Measurements from ENCODE around the gene FXN.

Gene FXN

GRCh38 chr9:69143291-69143690, 107.7 kb downstream of the FXN start:
- Histone ChIP-seq H4K20me1 (ENCODE audit: insufficient read depth, low read length) (no peaks in the 10 kb centered on the region), H3K9me3 (ENCODE audit: insufficient read depth, low read length) (no peaks in the 10 kb centered on the region), H3K9ac (ENCODE audit: low read length) (no peak overlapping the region), H3K4me1 (ENCODE audit: low read length) (no peaks in the 10 kb centered on the region), H3K4me2 (ENCODE audit: low read length) (no peak overlapping the region), H3K4me3 (ENCODE audit: low read length) (no peak overlapping the region), H3K36me3 (replicated peaks; ENCODE audit: low read depth, low read length) (no peaks in the 10 kb centered on the region), H2AFZ (ENCODE audit: low read depth, low read length) (no peak overlapping the region), H3K27ac (ENCODE audit: low read length) (no peak overlapping the region), H3K79me2 (ENCODE audit: low read length) (no peaks in the 10 kb centered on the region), H3K27me3 (ENCODE audit: low read depth, low read length) (no peaks in the 10 kb centered on the region)
- TF ChIP-seq CTCF (IDR thresholded peaks at IDR 0.05; ENCODE audit: low read depth, low read length), result no peak
- no peak for TF ChIP-seq EZH2phosphoT487 (IDR thresholded peaks at IDR 0.05; ENCODE audit: low read depth)

- Histone ChIP-seq H3K4me2 (ENCODE audit: low read length) (no peak overlapping the region), H2AFZ (ENCODE audit: low read depth, low read length) (no peak overlapping the region), H3K27me3 (ENCODE audit: low read depth, low read length) (no peaks in the 10 kb centered on the region), H3K4me3 (ENCODE audit: low read length) (no peak overlapping the region), H3K9ac (ENCODE audit: low read length) (no peak overlapping the region), H3K36me3 (replicated peaks; ENCODE audit: low read depth, low read length) (no peaks in the 10 kb centered on the region), H3K27ac (ENCODE audit: low read length) (no peak overlapping the region), H3K79me2 (ENCODE audit: low read length) (no peaks in the 10 kb centered on the region), H3K9me3 (ENCODE audit: insufficient read depth, low read length) (no peaks in the 10 kb centered on the region), H3K4me1 (ENCODE audit: low read length) (no peaks in the 10 kb centered on the region), H4K20me1 (ENCODE audit: insufficient read depth, low read length) (no peaks in the 10 kb centered on the region)
- TF ChIP-seq CTCF (IDR thresholded peaks at IDR 0.05; ENCODE audit: low read depth, low read length) (no peak), EZH2phosphoT487 (IDR thresholded peaks at IDR 0.05; ENCODE audit: low read depth) (no peak)
Observed at GRCh38 chr9:69145144-69145715, 109.7 kb downstream of the FXN start.

GRCh38 chr9:69147041-69147834, 111.7 kb downstream of the FXN start:
- no peaks in the 10 kb centered on the region for H3K36me3 ChIP-seq (replicated peaks; ENCODE audit: low read depth, low read length)
- H3K9ac ChIP-seq (ENCODE audit: low read length), result no peak overlapping the region
- TF ChIP-seq CTCF (IDR thresholded peaks at IDR 0.05; ENCODE audit: low read depth, low read length), result no peak
- no peak for TF ChIP-seq EZH2phosphoT487 (IDR thresholded peaks at IDR 0.05; ENCODE audit: low read depth)
- no peak overlapping the region for H2AFZ ChIP-seq (ENCODE audit: low read depth, low read length)
- H3K4me2 ChIP-seq (ENCODE audit: low read length), result no peak overlapping the region
- no peak overlapping the region for H3K27ac ChIP-seq (ENCODE audit: low read length)
- H3K4me3 ChIP-seq (ENCODE audit: low read length), result no peak overlapping the region
- peaks cover under 1% of the 10 kb centered on the region; the same call in 1 of the 2 replicates for H3K4me1 ChIP-seq (ENCODE audit: low read length)
- no peaks in the 10 kb centered on the region for H3K9me3 ChIP-seq (ENCODE audit: insufficient read depth, low read length)
- no peaks in the 10 kb centered on the region for H4K20me1 ChIP-seq (ENCODE audit: insufficient read depth, low read length)
- H3K27me3 ChIP-seq (ENCODE audit: low read depth, low read length), result no peaks in the 10 kb centered on the region
- no peaks in the 10 kb centered on the region for H3K79me2 ChIP-seq (ENCODE audit: low read length)

- TF ChIP-seq CTCF (IDR thresholded peaks at IDR 0.05; ENCODE audit: low read depth, low read length) (no peak), EZH2phosphoT487 (IDR thresholded peaks at IDR 0.05; ENCODE audit: low read depth) (no peak)
- no peaks in the 10 kb centered on the region for H3K79me2 ChIP-seq (ENCODE audit: low read length)
- no peaks in the 10 kb centered on the region for H3K36me3 ChIP-seq (replicated peaks; ENCODE audit: low read depth, low read length)
- no peaks in the 10 kb centered on the region for H4K20me1 ChIP-seq (ENCODE audit: insufficient read depth, low read length)
- H3K27ac ChIP-seq (ENCODE audit: low read length), result no peak overlapping the region
- H3K27me3 ChIP-seq (ENCODE audit: low read depth, low read length), result no peaks in the 10 kb centered on the region
- H3K4me3 ChIP-seq (ENCODE audit: low read length), result no peak overlapping the region
- no peak overlapping the region for H2AFZ ChIP-seq (ENCODE audit: low read depth, low read length)
- no peak overlapping the region for H3K9ac ChIP-seq (ENCODE audit: low read length)
- H3K4me1 ChIP-seq (ENCODE audit: low read length), result peaks cover 12% of the 10 kb centered on the region; the same call in 1 of the 2 replicates
- H3K4me2 ChIP-seq (ENCODE audit: low read length), result no peak overlapping the region
- H3K9me3 ChIP-seq (ENCODE audit: insufficient read depth, low read length), result no peaks in the 10 kb centered on the region
Observed at GRCh38 chr9:69149321-69149807, 113.8 kb downstream of the FXN start.
